IMR-90 (cell line): Measurements from ENCODE around the gene BTBD9. TPM values are rescaled to one million over a fixed set of nuclear protein-coding genes. Genes with fewer than 3 reads are reported as not detected.
"Not testable (repeated sequence)": the region's sequence is repeated elsewhere in the genome, so short reads cannot be mapped to it uniquely, and the experiment has no call there.

Experiments
- ATAC-seq: fragments of 200-7000 bp; cut with Tn5 transposase; 2 replicates; pipeline ENCODE4 v1.9.1; 2020; ENCODE audit warnings: low read depth, mild to moderate bottlenecking, moderate library complexity
- BruUV-seq: library from RNA; stranded (reverse); fragments of 400-500 nt; replicated peaks from 2 replicates; lab custom pipeline; 2021; lab: Mats Ljungman, UMichigan
- CTCF ChIA-PET: fragments of 300-600 bp; formaldehyde crosslinking; extraction: SDS; loops from one replicate; lab custom pipeline; 2021; ENCODE audit warnings: antibody characterized with exemption; lab: Yijun Ruan, JAX
- POLR2A ChIA-PET: fragments of 300-600 bp; sonication (Branson Sonifier 250); formaldehyde crosslinking; loops from one replicate; lab custom pipeline; 2022; ENCODE audit warnings: antibody characterized with exemption; ENCODE audit not compliant: unreplicated experiment; lab: Charles Lee
- DNase-seq: peaks from one replicate; pipeline ENCODE4 v3.0.0; 2013
- H2AFZ ChIP-seq: replicated peaks from 2 replicates; pipeline ENCODE3; 2013; ENCODE audit warnings: low read length, mild to moderate bottlenecking; ENCODE audit not compliant: poor library complexity
- H2AK5ac ChIP-seq: 2 replicates; pipeline ENCODE4 v1.6.1; 2013; ENCODE audit warnings: low read depth, low read length, inconsistent platforms
- H2AK9ac ChIP-seq: replicated peaks from 2 replicates; pipeline ENCODE3; 2013; ENCODE audit warnings: mild to moderate bottlenecking, low read depth, low read length, moderate library complexity; ENCODE audit not compliant: poor library complexity
- H2BK120ac ChIP-seq: 2 replicates; pipeline ENCODE4 v1.6.1; 2013; ENCODE audit warnings: low read depth, low read length, inconsistent platforms
- H2BK15ac ChIP-seq: 3 replicates; pipeline ENCODE4 v1.6.1; 2013; ENCODE audit warnings: low read depth, low read length, inconsistent platforms
- H2BK20ac ChIP-seq: 2 replicates; pipeline ENCODE4 v1.6.1; 2013; ENCODE audit warnings: low read depth, mild to moderate bottlenecking, inconsistent platforms, low read length, moderate library complexity
- H2BK5ac ChIP-seq: 2 replicates; pipeline ENCODE4 v1.6.1; 2013; ENCODE audit warnings: mild to moderate bottlenecking, low read depth, low read length, inconsistent platforms; ENCODE audit not compliant: poor library complexity, severe bottlenecking
- H3K14ac ChIP-seq: replicated peaks from 2 replicates; pipeline ENCODE4 v1.6.1; 2013; ENCODE audit warnings: low read depth, low read length, inconsistent platforms
- H3K18ac ChIP-seq: 2 replicates; pipeline ENCODE4 v1.6.1; 2013; ENCODE audit warnings: low read depth, low read length, control low read depth
- H3K23ac ChIP-seq: 2 replicates; pipeline ENCODE4 v1.6.1; 2013; ENCODE audit warnings: low read depth, low read length, inconsistent platforms
- H3K27ac ChIP-seq: 2 replicates; pipeline ENCODE4 v1.5.1; 2013; ENCODE audit warnings: mild to moderate bottlenecking, control low read depth, low read length; ENCODE audit not compliant: insufficient read depth
- H3K27me3 ChIP-seq: 2 replicates; pipeline ENCODE4 v1.6.1; 2013; ENCODE audit warnings: low read length; ENCODE audit not compliant: control insufficient read depth, insufficient read depth
- H3K36me3 ChIP-seq: 2 replicates; pipeline ENCODE4 v1.6.1; 2013; ENCODE audit warnings: low read length, mixed read lengths; ENCODE audit not compliant: control insufficient read depth, insufficient read depth
- H3K4ac ChIP-seq: 2 replicates; pipeline ENCODE4 v1.6.1; 2013; ENCODE audit warnings: low read depth, low read length, inconsistent platforms
- H3K4me1 ChIP-seq: 2 replicates; pipeline ENCODE4 v1.6.1; 2013; ENCODE audit warnings: low read length, mixed read lengths; ENCODE audit not compliant: control insufficient read depth, insufficient read depth
- H3K4me2 ChIP-seq: 2 replicates; pipeline ENCODE4 v1.6.1; 2013; ENCODE audit warnings: low read depth, mild to moderate bottlenecking, control low read depth, low read length, moderate library complexity
- H3K4me3 ChIP-seq: 2 replicates; pipeline ENCODE4 v1.5.1; 2013; ENCODE audit warnings: low read depth, mild to moderate bottlenecking, control low read depth, low read length, moderate library complexity; ENCODE audit not compliant: insufficient read depth
- H3K56ac ChIP-seq: 2 replicates; pipeline ENCODE4 v1.6.1; 2013; ENCODE audit warnings: low read length, inconsistent platforms; ENCODE audit not compliant: insufficient read depth; ENCODE audit errors: extremely low read depth
- H3K79me1 ChIP-seq, 2 experiments: 2 replicates each; pipeline ENCODE4 v1.6.1; 2013; ENCODE audit warnings: low read length in 2 of 2, inconsistent platforms in 1 of 2, low read depth in 1 of 2
- H3K9ac ChIP-seq: 2 replicates; pipeline ENCODE4 v1.6.1; 2013; ENCODE audit warnings: low read depth, low read length, control low read depth
- H3K9me1 ChIP-seq: 2 replicates; pipeline ENCODE4 v1.6.1; 2013; ENCODE audit warnings: low read length, inconsistent platforms; ENCODE audit not compliant: insufficient read depth
- H3K9me3 ChIP-seq: 2 replicates; pipeline ENCODE4 v1.6.1; 2013; ENCODE audit warnings: low read length; ENCODE audit not compliant: control insufficient read depth, insufficient read depth
- H4K20me1 ChIP-seq: 2 replicates; pipeline ENCODE4 v1.6.1; 2013; ENCODE audit warnings: low read length, inconsistent platforms; ENCODE audit not compliant: insufficient read depth
- H4K5ac ChIP-seq: 2 replicates; pipeline ENCODE4 v1.6.1; 2013; ENCODE audit warnings: mild to moderate bottlenecking, low read depth, low read length, control low read depth
- H4K8ac ChIP-seq, 2 experiments: 2 replicates each; pipeline ENCODE4 v1.6.1; 2013; ENCODE audit warnings: low read depth in 2 of 2, low read length in 2 of 2, control low read depth in 1 of 2, inconsistent platforms in 1 of 2
- H4K91ac ChIP-seq: 2 replicates; pipeline ENCODE4 v1.6.1; 2013; ENCODE audit warnings: low read depth, low read length, inconsistent platforms; ENCODE audit not compliant: insufficient read depth
- CEBPB ChIP-seq: IDR thresholded peaks from 2 replicates; pipeline ENCODE4 v1.6.1; 2012; ENCODE audit warnings: low read depth, low read length, improper control_type of control experiment
- MAFK ChIP-seq: IDR thresholded peaks from 2 replicates; pipeline ENCODE4 v1.6.1; 2012; ENCODE audit warnings: low read depth, low read length, improper control_type of control experiment
- MAZ ChIP-seq: IDR thresholded peaks from 2 replicates; pipeline ENCODE4 v1.6.1; 2012; ENCODE audit warnings: low read depth, mild to moderate bottlenecking, low read length, improper control_type of control experiment, moderate library complexity, borderline replicate concordance
- MXI1 ChIP-seq: IDR thresholded peaks from 2 replicates; pipeline ENCODE4 v1.6.1; 2012; ENCODE audit warnings: low read depth, mild to moderate bottlenecking, low read length, moderate library complexity, borderline replicate concordance
- POLR2A ChIP-seq: IDR thresholded peaks from 2 replicates; pipeline ENCODE4 v1.6.1; 2012; ENCODE audit warnings: mild to moderate bottlenecking, low read depth, low read length
- RAD21 ChIP-seq: IDR thresholded peaks from 2 replicates; pipeline ENCODE4 v1.6.1; 2012; ENCODE audit warnings: low read length, improper control_type of control experiment
- WGBS, 2 experiments: methylation state at CpG; one replicate each; pipeline versions ENCODE4 v1.1.5 to v1.1.7; 2013; ENCODE audit warnings: missing lambda C conversion rate in 2 of 2; ENCODE audit not compliant: insufficient read length in 1 of 2; ENCODE audit errors: extremely low coverage in 2 of 2; 5-methylcytosine and 5-hydroxymethylcytosine counted together
- dilution Hi-C: fragments of 300-500 bp; cut with HindIII; formaldehyde crosslinking; loops from one replicate; pipeline ENCODE4 v1.14.3; 2018; ENCODE audit warnings: low sequenced_read_pairs; ENCODE audit not compliant: unreplicated experiment
- in situ Hi-C: fragments of 300-500 bp; cut with MboI; formaldehyde crosslinking; loops from 3 replicates; pipeline ENCODE4 v1.14.3; 2019; ENCODE audit warnings: low sequenced_read_pairs, inconsistent platforms, mixed read lengths
- intact Hi-C: fragments of 100-400 bp; cut with micrococcal nuclease; formaldehyde crosslinking; loops from 2 replicates; pipeline ENCODE4 v1.10.0; 2022
- polyA plus RNA-seq, 3 experiments: library from polyadenylated mRNA; depleted of rRNA; stranded (reverse); fragments of >200 nt; gene quantifications; 2 replicates each; pipeline ENCODE4 v1.2.3, GENCODE V29; 2012; ENCODE audit warnings: low replicate concordance in 1 of 3
- total RNA-seq: library from RNA; depleted of rRNA; stranded (reverse); fragments of >200 nt; gene quantifications from 2 replicates; pipeline ENCODE4 v1.2.3, GENCODE V29; 2012

The BTBD9 gene
- total and polyA plus RNA-seq, 2 of the 4 experiments (the other 2 are of a cell fraction) = 4.1 to 22.0 TPM

GRCh38 chr6:38427492-38428210, 212.1 kb downstream of the BTBD9 start:
- POLR2A ChIA-PET = no interaction called here
- intact Hi-C loops = no loop called here
- H3K14ac ChIP-seq = no peak overlapping the region

GRCh38 chr6:38425788-38426488, 213.8 kb downstream of the BTBD9 start:
- intact Hi-C loops, H2BK120ac ChIP-seq, DNase-seq, H3K4me3 ChIP-seq, H3K18ac ChIP-seq, H2BK20ac ChIP-seq, in situ Hi-C loops, H3K56ac ChIP-seq, H3K27me3 ChIP-seq, BruUV-seq, H2BK15ac ChIP-seq, H4K20me1 ChIP-seq, H3K23ac ChIP-seq, H3K9me3 ChIP-seq, H3K27ac ChIP-seq, H3K79me1 ChIP-seq, H3K9me1 ChIP-seq, H2BK5ac ChIP-seq, dilution Hi-C loops, H3K14ac ChIP-seq, H3K4ac ChIP-seq, H3K36me3 ChIP-seq, H4K91ac ChIP-seq, H4K5ac ChIP-seq, CTCF ChIA-PET, H2AK5ac ChIP-seq, H2AK9ac ChIP-seq, H3K4me1 ChIP-seq, H2AFZ ChIP-seq, POLR2A ChIA-PET, ATAC-seq, H3K4me2 ChIP-seq, H3K9ac ChIP-seq, H4K8ac ChIP-seq: not testable (repeated sequence)
- 80% methylated on average over 2 of the region's 11 CpGs; no CpG with 5 or more reads in 1 of the 2 experiments for WGBS, 2 experiments

More at GRCh38 chr6:38427492-38428210, 212.1 kb downstream of the BTBD9 start:
- H3K9me3 ChIP-seq = 0 out of 2 replicates have a peak, but pooled peaks cover 2% of the 10 kb centered on the region
- CTCF ChIA-PET = no interaction called here
- H2BK15ac ChIP-seq = no peak overlapping the region
- in situ Hi-C loops = no loop called here
- no peak overlapping the region for H3K4ac ChIP-seq
- H3K4me1 ChIP-seq = no peaks in the 10 kb centered on the region
- no peak overlapping the region for H3K18ac ChIP-seq
- WGBS, 2 experiments = 40% methylated on average over 1 of the region's 2 CpGs; no CpG with 5 or more reads in 1 of the 2 experiments
- H3K36me3 ChIP-seq = no peaks in the 10 kb centered on the region
- BruUV-seq = no TSS peak
- H2BK5ac ChIP-seq = no peak overlapping the region
- H3K79me1 ChIP-seq = no peaks in the 10 kb centered on the region
- no peak overlapping the region for H3K9ac ChIP-seq
- DNase-seq (no peak), ATAC-seq (no peak)
- TF ChIP-seq CEBPB (no peak), RAD21 (no peak), MXI1 (no peak), MAFK (no peak), MAZ (no peak), POLR2A (no peak)
- H4K20me1 ChIP-seq = no peaks in the 10 kb centered on the region
- no peak overlapping the region for H3K27ac ChIP-seq
- H4K91ac ChIP-seq = no peak overlapping the region
- no peak overlapping the region for H4K8ac ChIP-seq
- no peak overlapping the region for H3K4me2 ChIP-seq
- H3K23ac ChIP-seq = no peak overlapping the region
- H2BK20ac ChIP-seq = no peak overlapping the region
- no peak overlapping the region for H3K4me3 ChIP-seq
- H2AK5ac ChIP-seq = no peak overlapping the region
- no peak overlapping the region for H3K56ac ChIP-seq
- H2BK120ac ChIP-seq = no peak overlapping the region
- dilution Hi-C loops = no loop called here
- no peak overlapping the region for H2AK9ac ChIP-seq
- no peak overlapping the region for H4K5ac ChIP-seq
- no peak overlapping the region for H2AFZ ChIP-seq
- no peaks in the 10 kb centered on the region for H3K9me1 ChIP-seq
- H3K27me3 ChIP-seq = no peaks in the 10 kb centered on the region
